ENCODE results near the gene MAPK4. TPM values are rescaled to one million over a fixed set of nuclear protein-coding genes. Genes with fewer than 3 reads are reported as not detected.
A peak's percentile ranks its signal among the peaks of the same experiment; 100 is the strongest.
"Not testable (repeated sequence)": the region's sequence is repeated elsewhere in the genome, so short reads cannot be mapped to it uniquely, and the experiment has no call there.

Gene MAPK4
- total RNA-seq, 1 experiment from 2014 or later = 4.2 TPM

- no peak for TF ChIP-seq ZNF396 (CRISPR knock-in tag; IDR thresholded peaks at IDR 0.05; ENCODE audit: borderline replicate concordance)
- TF ChIP-seq NFATC4 (CRISPR knock-in tag; IDR thresholded peaks at IDR 0.05) = no peak
- TF ChIP-seq ZNF219 (CRISPR knock-in tag; IDR thresholded peaks at IDR 0.05; ENCODE audit: borderline replicate concordance) = no peak
- no peak for TF ChIP-seq ZBTB21 (CRISPR knock-in tag; IDR thresholded peaks at IDR 0.05; ENCODE audit: borderline replicate concordance)
- TF ChIP-seq ZNF416 (CRISPR knock-in tag; IDR thresholded peaks at IDR 0.05) = no peak
- TF ChIP-seq, protein P1, sequence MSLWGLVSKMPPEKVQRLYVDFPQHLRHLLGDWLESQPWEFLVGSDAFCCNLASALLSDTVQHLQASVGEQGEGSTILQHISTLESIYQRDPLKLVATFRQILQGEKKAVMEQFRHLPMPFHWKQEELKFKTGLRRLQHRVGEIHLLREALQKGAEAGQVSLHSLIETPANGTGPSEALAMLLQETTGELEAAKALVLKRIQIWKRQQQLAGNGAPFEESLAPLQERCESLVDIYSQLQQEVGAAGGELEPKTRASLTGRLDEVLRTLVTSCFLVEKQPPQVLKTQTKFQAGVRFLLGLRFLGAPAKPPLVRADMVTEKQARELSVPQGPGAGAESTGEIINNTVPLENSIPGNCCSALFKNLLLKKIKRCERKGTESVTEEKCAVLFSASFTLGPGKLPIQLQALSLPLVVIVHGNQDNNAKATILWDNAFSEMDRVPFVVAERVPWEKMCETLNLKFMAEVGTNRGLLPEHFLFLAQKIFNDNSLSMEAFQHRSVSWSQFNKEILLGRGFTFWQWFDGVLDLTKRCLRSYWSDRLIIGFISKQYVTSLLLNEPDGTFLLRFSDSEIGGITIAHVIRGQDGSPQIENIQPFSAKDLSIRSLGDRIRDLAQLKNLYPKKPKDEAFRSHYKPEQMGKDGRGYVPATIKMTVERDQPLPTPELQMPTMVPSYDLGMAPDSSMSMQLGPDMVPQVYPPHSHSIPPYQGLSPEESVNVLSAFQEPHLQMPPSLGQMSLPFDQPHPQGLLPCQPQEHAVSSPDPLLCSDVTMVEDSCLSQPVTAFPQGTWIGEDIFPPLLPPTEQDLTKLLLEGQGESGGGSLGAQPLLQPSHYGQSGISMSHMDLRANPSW (CRISPR knock-in tag; conservative IDR thresholded peaks at IDR 0.05; ENCODE audit: low read depth) = no peak
- H3K4me1 Mint-ChIP-seq = peaks cover 1% of the 10 kb centered on the region; the same call in 1 of the 2 replicates
- no peak overlapping the region for H3K4me3 Mint-ChIP-seq
- peaks cover 9% of the 10 kb centered on the region; the same call in 1 of the 2 replicates for H3K36me3 Mint-ChIP-seq
- H3K27ac Mint-ChIP-seq = no peak overlapping the region
- peaks cover 22% of the 10 kb centered on the region for H3K9me3 Mint-ChIP-seq
- no peaks in the 10 kb centered on the region for H3K27me3 Mint-ChIP-seq (ENCODE audit: low read depth)
- DNase-seq (ENCODE audit: low spot score) = no peak
- POLR2A ChIA-PET = no interaction called here
- ATAC-seq = no peak
- CTCF ChIA-PET = no interaction called here
Measured at GRCh38 chr18:50607378-50607926, 47.6 kb downstream of the MAPK4 start.

GRCh38 chr18:50609171-50609570 lies 49.3 kb downstream of the MAPK4 start:
- H3K27me3 Mint-ChIP-seq (ENCODE audit: low read depth); H3K27ac Mint-ChIP-seq; DNase-seq (ENCODE audit: low spot score); H3K36me3 Mint-ChIP-seq; POLR2A ChIA-PET; CTCF ChIA-PET; H3K4me3 Mint-ChIP-seq; ATAC-seq; H3K4me1 Mint-ChIP-seq: not testable (repeated sequence)
- H3K9me3 Mint-ChIP-seq = peaks cover 34% of the 10 kb centered on the region

DNA sequence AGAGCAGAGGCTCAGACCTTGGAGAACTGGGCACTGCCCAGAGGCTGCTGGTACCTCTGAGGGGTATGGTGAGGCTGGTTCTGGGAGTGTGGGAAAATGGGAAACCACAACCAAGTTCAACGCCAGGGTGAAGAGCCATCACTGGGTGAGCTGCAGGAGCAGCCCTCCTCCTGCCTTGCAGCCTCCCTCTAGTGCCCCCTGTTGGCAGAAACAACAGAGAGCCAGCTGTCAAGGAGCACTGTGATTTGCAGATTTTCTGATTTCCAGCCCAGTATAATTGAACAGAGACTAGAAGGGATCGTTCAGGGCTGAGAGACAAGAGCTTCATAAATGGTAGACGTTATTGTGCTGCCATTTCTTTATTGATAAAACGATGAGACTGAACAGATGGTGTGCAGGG lies 50.5 kb downstream of the MAPK4 start:
- H3K36me3 Mint-ChIP-seq = peaks cover 9% of the 10 kb centered on the region
- ATAC-seq = no peak
- H3K27me3 Mint-ChIP-seq (ENCODE audit: low read depth) = no peaks in the 10 kb centered on the region
- ChIA-PET CTCF (interaction anchor here (1.0 to 2.2 kb wide), 6 partner anchors 9 to 90 kb away, joined by 3 to 14 read pairs (median 4); no protein-coding TSS in a partner anchor), POLR2A (no interaction called here)
- no peak overlapping the region for H3K27ac Mint-ChIP-seq
- DNase-seq (ENCODE audit: low spot score) = peak; percentile 26
- no peak overlapping the region for H3K4me3 Mint-ChIP-seq
- peaks cover 34% of the 10 kb centered on the region for H3K9me3 Mint-ChIP-seq
- H3K4me1 Mint-ChIP-seq = no peaks in the 10 kb centered on the region
- TF ChIP-seq, protein P2, sequence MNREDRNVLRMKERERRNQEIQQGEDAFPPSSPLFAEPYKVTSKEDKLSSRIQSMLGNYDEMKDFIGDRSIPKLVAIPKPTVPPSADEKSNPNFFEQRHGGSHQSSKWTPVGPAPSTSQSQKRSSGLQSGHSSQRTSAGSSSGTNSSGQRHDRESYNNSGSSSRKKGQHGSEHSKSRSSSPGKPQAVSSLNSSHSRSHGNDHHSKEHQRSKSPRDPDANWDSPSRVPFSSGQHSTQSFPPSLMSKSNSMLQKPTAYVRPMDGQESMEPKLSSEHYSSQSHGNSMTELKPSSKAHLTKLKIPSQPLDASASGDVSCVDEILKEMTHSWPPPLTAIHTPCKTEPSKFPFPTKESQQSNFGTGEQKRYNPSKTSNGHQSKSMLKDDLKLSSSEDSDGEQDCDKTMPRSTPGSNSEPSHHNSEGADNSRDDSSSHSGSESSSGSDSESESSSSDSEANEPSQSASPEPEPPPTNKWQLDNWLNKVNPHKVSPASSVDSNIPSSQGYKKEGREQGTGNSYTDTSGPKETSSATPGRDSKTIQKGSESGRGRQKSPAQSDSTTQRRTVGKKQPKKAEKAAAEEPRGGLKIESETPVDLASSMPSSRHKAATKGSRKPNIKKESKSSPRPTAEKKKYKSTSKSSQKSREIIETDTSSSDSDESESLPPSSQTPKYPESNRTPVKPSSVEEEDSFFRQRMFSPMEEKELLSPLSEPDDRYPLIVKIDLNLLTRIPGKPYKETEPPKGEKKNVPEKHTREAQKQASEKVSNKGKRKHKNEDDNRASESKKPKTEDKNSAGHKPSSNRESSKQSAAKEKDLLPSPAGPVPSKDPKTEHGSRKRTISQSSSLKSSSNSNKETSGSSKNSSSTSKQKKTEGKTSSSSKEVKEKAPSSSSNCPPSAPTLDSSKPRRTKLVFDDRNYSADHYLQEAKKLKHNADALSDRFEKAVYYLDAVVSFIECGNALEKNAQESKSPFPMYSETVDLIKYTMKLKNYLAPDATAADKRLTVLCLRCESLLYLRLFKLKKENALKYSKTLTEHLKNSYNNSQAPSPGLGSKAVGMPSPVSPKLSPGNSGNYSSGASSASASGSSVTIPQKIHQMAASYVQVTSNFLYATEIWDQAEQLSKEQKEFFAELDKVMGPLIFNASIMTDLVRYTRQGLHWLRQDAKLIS (CRISPR knock-in tag; IDR thresholded peaks at IDR 0.05; ENCODE audit: borderline replicate concordance) = no peak
- no peak for TF ChIP-seq PRRX2 (CRISPR knock-in tag; IDR thresholded peaks at IDR 0.05)
- no peak for TF ChIP-seq ZNF138 (CRISPR knock-in tag; conservative IDR thresholded peaks at IDR 0.05)
- no peak for TF ChIP-seq RORB (CRISPR knock-in tag; IDR thresholded peaks at IDR 0.05)
- TF ChIP-seq FOXJ3 (CRISPR knock-in tag; IDR thresholded peaks at IDR 0.05; ENCODE audit: borderline replicate concordance) = no peak
- no peak for TF ChIP-seq NR3C1 (CRISPR knock-in tag; conservative IDR thresholded peaks at IDR 0.05; ENCODE audit: low read depth)
- TF ChIP-seq TP53 (CRISPR knock-in tag; IDR thresholded peaks at IDR 0.05) = no peak
- TF ChIP-seq, protein P3, sequence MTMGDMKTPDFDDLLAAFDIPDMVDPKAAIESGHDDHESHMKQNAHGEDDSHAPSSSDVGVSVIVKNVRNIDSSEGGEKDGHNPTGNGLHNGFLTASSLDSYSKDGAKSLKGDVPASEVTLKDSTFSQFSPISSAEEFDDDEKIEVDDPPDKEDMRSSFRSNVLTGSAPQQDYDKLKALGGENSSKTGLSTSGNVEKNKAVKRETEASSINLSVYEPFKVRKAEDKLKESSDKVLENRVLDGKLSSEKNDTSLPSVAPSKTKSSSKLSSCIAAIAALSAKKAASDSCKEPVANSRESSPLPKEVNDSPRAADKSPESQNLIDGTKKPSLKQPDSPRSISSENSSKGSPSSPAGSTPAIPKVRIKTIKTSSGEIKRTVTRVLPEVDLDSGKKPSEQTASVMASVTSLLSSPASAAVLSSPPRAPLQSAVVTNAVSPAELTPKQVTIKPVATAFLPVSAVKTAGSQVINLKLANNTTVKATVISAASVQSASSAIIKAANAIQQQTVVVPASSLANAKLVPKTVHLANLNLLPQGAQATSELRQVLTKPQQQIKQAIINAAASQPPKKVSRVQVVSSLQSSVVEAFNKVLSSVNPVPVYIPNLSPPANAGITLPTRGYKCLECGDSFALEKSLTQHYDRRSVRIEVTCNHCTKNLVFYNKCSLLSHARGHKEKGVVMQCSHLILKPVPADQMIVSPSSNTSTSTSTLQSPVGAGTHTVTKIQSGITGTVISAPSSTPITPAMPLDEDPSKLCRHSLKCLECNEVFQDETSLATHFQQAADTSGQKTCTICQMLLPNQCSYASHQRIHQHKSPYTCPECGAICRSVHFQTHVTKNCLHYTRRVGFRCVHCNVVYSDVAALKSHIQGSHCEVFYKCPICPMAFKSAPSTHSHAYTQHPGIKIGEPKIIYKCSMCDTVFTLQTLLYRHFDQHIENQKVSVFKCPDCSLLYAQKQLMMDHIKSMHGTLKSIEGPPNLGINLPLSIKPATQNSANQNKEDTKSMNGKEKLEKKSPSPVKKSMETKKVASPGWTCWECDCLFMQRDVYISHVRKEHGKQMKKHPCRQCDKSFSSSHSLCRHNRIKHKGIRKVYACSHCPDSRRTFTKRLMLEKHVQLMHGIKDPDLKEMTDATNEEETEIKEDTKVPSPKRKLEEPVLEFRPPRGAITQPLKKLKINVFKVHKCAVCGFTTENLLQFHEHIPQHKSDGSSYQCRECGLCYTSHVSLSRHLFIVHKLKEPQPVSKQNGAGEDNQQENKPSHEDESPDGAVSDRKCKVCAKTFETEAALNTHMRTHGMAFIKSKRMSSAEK (CRISPR knock-in tag; IDR thresholded peaks at IDR 0.05; ENCODE audit: borderline replicate concordance) = no peak
- TF ChIP-seq, protein P4, sequence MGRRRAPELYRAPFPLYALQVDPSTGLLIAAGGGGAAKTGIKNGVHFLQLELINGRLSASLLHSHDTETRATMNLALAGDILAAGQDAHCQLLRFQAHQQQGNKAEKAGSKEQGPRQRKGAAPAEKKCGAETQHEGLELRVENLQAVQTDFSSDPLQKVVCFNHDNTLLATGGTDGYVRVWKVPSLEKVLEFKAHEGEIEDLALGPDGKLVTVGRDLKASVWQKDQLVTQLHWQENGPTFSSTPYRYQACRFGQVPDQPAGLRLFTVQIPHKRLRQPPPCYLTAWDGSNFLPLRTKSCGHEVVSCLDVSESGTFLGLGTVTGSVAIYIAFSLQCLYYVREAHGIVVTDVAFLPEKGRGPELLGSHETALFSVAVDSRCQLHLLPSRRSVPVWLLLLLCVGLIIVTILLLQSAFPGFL (CRISPR knock-in tag; IDR thresholded peaks at IDR 0.05; ENCODE audit: borderline replicate concordance) = no peak
- TF ChIP-seq CTCF (IDR thresholded peaks at IDR 0.05) = no peak; the same call in 1 of the 2 replicates
- TF ChIP-seq NFE2L1 (CRISPR knock-in tag; IDR thresholded peaks at IDR 0.05) = no peak
- no peak for TF ChIP-seq JAZF1 (CRISPR knock-in tag; IDR thresholded peaks at IDR 0.05)
- no peak for TF ChIP-seq SMAD4 (CRISPR knock-in tag; IDR thresholded peaks at IDR 0.05)
